Kidney capillary endothelial cell (primary cell): ENCODE data around the gene LDLR.
"Not testable (repeated sequence)": the region's sequence is repeated elsewhere in the genome, so short reads cannot be mapped to it uniquely, and the experiment has no call there.

Source experiments
- DNase-seq: peaks from one replicate; pipeline ENCODE4 v3.0.0-alpha.2; 2018; ENCODE audit warnings: low spot score

LDLR gene

DNA sequence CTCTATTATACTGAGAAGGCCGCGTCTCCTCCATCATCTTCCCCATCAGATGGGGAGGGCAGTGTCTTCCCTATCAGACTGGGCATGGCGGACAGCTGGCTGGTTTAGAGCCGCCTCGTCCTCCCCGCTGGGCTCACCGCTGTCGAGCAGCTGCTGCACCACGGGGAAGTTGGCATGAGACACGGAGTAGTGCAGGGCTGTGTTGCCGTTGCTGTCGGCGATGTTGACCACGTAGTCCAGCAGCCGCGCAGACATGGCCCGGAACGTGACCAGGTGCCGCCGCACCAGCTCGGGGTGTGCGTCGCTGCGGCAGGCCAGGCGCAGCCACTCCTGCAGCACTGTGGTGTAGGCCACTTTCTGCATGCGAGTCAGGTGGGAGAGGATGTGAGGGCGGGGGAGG lies 85.1 kb downstream of the LDLR start:
- DNase-seq = no peak

DNA sequence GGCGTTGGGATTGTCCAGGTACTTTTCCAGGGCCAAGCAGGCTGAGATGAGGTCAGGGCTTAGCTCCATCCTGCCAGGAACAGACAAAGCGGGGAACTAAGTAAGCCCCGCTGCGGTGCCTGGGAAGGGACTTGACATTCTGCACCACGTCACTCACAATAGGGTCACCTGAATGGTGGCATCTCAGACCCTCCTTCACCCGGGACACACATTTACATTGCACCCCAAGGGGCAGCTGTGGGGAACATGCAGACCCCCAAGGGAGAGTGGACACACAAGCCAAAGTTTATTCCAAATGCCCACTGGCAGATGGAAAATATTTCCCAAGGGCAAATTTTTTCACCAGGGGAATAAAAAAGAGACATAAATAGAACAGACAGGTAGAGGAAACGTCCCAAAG lies 86.7 kb downstream of the LDLR start:
- DNase-seq = no peak

DNA sequence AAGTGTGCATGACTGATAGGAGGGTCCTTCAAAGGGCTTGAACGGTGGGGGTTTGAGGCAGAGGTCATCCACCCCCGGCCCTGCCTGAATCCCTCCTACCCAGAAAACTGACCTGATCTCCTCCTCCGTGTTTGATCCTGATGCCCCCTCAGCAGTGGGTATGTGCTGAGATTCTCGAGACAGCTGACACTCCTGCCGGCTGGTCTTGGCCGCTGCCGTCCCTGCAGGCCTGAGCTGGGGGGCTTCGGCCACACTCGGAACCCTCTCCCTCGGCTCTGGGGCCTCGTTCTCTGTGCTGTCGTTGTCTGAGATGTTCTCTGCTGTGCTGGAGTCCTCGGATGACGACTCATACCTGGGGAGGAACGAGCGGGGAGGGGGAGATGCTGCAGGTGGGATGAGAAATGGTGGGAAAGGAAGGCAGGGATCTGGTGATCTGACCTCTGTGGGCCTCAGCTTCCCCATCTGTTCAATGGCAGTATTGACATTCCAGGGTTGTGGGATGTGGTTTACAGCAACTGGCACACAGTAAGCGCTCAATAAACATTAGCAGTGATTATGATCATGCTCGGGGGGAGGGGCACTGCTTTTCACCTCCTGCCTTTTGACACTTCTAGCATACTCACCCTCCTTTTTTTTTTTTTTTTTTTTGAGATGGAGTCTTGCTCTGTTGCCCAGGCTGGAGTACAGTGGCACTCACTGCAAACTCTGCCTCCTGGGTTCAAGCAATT lies 87.4 kb downstream of the LDLR start:
- no peak for DNase-seq

DNA sequence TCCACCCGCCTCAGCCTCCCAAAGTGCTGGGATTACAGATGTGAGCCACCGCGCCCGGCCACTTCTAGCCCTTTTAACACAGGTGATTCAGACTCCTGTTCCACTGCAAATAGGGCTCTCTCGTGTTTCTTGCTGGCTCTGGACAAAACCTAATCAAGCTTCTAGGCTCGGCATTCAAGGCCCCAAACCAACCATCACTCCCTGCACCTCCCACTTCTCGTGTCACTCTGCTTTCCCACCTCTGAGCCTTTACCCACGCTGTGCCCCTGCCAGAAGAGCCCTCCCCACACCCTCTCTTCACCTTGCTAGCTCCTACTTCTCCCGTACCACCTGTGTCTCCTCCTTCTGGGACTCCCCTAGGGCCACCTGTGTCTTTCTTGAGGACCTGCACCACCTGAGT lies 88.3 kb downstream of the LDLR start:
- no peak for DNase-seq

DNA sequence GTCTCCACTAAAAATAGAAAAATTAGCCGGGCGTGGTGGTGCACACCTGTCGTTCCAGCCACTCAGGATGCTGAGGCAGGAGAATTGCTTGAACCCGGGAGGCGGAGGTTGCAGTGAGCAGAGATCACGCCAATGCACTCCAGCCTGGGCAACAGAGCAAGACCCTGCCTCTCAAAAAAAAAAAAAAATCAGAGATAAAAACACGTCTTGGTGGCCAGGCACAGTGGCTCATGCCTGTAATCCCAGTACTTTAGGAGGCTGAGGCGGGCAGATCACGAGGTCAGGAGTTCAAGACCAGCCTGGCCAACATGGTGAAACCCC lies 89.8 kb downstream of the LDLR start:
- DNase-seq = not testable (repeated sequence)

DNA sequence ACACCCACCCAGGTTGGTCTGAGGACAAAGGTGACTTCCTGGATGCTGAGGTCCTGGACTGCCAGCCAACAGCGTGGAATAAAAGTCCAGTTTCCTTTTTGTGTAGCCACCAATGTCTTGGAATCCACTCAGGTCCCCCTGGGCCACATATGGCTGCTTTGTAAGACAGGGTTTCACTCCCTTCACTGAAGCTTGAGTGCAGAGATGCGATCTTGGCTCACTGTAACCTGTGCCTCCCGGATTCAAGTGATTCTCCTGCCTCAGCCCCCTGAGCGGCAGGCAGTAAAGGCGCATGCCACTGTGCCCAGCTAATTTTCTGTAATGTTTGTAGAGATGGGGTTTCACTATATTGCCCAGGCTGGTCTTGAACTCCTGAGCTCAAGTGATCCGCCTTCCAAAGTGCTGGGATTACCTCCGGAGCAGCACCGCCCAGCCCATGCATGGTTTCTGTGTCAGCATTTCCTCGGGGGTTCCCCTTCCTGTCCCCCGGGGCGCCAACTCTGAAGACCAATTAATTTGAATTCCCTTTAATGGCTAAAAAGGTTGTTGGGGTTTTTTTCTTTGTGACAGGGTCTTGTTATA lies 90.5 kb downstream of the LDLR start:
- no peak for DNase-seq

DNA sequence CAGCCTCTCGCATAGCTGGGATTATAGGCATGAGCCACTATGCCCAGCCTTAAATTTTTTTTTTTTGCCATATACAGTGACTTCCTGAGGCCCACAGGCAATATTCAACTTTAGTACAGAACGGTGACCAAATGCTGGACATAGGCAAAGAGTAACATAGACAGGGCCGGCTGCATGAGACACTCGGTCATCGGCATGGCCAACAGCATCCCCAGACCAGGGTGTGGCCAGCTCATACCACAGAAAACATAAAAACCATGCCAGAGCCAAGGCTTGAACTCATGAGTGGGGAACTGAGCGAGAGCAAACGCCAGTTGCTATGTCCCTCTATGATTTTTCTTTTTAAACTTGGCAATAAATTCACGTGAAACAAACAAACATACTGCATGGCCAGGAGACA lies 91.1 kb downstream of the LDLR start:
- DNase-seq = no peak

DNA sequence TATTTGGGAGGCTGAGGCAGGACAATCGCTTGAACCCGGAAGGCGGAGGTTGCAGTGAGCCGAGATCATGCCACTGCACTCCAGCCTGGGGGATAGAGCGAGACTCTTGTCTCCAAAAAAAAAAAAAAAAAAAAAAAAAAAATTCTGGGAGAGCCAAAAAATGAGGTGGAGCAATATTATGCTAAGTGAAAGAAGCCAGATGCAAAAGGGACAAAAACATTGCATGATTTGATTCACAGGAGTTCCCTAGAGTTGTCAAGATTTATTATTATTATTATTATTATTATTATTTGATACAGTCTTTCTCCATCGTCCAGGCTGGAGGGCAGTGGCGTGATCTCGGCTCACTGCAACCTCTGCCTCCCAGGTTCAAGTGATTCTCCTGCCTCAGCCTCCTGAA lies 91.7 kb downstream of the LDLR start:
- not testable (repeated sequence) for DNase-seq

DNA sequence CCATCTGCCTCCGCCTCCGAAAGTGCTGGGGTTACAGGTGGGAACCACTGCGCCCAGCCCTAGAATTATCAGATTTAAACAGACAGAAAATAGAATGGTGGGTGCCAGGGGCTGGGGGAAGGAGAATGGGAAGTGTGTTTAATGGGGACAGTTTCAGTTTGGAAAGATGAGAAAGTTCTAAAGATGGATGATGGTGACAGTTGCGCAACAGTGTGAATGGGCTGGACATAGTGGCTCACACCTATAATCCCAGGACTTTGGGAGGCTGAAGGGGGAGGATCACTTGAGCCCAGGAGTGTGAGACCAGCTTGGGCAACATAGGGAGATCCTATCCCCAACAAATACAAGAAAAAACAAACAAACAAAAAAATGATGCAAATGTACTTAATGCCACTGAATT lies 92.2 kb downstream of the LDLR start:
- no peak for DNase-seq
